ENCODE measurements around the gene GSTA5.
"Not testable (repeated sequence)": the region's sequence is repeated elsewhere in the genome, so short reads cannot be mapped to it uniquely, and the experiment has no call there.

GSTA5 gene

DNA sequence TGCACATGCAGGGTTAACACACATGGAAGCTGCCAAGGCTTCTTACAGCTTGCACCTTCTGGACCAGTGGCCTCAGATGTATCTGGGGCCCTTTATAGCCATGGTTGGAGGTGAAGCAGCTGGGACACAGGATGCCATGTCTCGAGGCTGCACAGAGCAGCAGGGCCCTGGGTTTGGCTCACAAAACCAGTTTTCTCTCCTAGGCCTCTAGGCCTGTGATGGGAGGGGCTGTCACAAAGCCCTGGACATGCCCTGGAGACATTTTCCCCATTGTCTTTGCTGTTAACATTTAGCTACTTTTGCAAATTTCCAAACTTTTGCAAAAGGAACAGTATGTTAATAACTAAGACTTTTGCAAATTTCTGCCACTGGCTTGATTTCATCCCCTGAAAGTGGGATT, 18.8 kb downstream of the GSTA5 start:
- TF ChIP-seq, protein P1, sequence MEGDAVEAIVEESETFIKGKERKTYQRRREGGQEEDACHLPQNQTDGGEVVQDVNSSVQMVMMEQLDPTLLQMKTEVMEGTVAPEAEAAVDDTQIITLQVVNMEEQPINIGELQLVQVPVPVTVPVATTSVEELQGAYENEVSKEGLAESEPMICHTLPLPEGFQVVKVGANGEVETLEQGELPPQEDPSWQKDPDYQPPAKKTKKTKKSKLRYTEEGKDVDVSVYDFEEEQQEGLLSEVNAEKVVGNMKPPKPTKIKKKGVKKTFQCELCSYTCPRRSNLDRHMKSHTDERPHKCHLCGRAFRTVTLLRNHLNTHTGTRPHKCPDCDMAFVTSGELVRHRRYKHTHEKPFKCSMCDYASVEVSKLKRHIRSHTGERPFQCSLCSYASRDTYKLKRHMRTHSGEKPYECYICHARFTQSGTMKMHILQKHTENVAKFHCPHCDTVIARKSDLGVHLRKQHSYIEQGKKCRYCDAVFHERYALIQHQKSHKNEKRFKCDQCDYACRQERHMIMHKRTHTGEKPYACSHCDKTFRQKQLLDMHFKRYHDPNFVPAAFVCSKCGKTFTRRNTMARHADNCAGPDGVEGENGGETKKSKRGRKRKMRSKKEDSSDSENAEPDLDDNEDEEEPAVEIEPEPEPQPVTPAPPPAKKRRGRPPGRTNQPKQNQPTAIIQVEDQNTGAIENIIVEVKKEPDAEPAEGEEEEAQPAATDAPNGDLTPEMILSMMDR (IDR thresholded peaks at IDR 0.05; ENCODE audit: low read depth, low read length) = no peak
- Histone ChIP-seq H3K9me3 (ENCODE audit: severe bottlenecking) (peaks cover 18% of the 10 kb centered on the region), H3K27ac (no peak overlapping the region), H3K36me3 (no peaks in the 10 kb centered on the region), H3K27me3 (ENCODE audit: insufficient read depth, low read depth, severe bottlenecking) (no peaks in the 10 kb centered on the region), H3K4me3 (ENCODE audit: low read depth, low read length) (no peak overlapping the region)
- DNase-seq = no peak

DNA sequence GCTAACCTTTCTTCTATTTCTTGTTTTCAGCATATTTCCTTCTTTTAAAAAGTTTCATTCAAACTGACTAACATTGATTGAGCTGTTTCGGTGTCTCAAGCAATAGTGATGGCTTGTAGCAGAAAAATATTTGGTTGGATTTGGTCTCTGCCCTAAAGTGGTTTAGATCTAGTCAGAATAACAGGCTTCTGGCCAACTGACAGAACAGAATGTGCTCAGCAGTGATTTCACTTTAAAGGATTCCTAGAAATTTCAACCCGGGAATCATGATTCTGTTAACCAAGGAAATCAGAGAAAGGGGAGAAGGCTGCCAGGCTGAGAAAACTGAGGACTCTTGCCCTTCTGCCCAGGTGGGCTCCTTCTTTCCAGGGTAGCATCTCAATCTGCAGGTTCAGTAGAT, 20.4 kb downstream of the GSTA5 start:
- DNase-seq = no peak
- H3K27me3 ChIP-seq (ENCODE audit: insufficient read depth, low read depth, severe bottlenecking) = no peaks in the 10 kb centered on the region
- TF ChIP-seq, protein P1 (IDR thresholded peaks at IDR 0.05; ENCODE audit: low read depth, low read length) = no peak

DNA sequence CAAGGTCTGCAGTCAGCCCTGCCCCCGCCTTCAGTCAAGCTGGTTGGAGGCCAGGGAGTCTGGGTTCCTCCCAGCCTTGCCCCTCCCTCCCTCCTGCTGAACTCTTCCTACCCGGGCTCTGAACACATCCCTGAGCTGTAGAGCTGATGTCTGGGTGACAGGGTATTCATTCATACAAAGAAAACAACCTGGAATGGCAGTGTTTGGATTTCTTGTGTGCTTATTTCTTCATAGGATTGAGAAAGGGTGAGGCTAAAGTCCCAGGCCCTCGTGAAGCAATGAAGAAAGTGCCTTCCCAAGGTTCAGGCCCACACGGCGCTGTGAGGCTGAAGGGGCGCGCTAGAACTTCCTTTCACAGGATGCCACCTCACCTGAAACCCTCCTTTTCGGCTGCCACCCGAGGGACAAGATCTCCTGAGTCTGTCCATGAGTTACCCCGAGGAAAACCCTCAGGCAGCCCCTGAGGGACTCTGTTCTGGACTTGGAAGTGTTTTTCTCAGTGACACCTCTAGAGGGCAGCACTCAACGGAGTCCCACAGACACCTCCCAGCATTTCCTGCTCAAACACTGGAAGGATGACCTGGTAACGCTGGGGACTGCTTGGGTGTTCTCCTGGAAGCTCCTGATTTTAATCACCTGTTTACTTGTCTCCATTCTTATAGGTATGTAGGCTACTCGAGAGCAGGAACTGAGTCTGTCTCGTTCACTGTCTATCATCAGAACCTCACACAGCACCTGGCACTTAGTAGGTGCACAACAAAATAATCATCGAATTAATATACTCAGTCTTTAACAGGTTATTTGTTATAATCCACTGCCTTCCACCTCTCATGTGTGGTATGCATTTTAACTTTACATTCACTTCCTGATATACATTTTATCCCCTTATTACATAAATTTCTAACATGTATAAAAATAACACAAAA, 25.2 kb downstream of the GSTA5 start:
- DNase-seq = peak; percentile 82
- H3K9me3 ChIP-seq (ENCODE audit: severe bottlenecking) = no peaks in the 10 kb centered on the region
- TF ChIP-seq, protein P1 (IDR thresholded peaks at IDR 0.05; ENCODE audit: low read depth, low read length) = peak; percentile 86

More for the DNA sequence above, 20.4 kb downstream of the GSTA5 start:
- Histone ChIP-seq H3K4me3 (ENCODE audit: low read depth, low read length) (no peak overlapping the region), H3K36me3 (no peaks in the 10 kb centered on the region), H3K27ac (no peak overlapping the region), H3K9me3 (ENCODE audit: severe bottlenecking) (peaks cover 14% of the 10 kb centered on the region)

DNA sequence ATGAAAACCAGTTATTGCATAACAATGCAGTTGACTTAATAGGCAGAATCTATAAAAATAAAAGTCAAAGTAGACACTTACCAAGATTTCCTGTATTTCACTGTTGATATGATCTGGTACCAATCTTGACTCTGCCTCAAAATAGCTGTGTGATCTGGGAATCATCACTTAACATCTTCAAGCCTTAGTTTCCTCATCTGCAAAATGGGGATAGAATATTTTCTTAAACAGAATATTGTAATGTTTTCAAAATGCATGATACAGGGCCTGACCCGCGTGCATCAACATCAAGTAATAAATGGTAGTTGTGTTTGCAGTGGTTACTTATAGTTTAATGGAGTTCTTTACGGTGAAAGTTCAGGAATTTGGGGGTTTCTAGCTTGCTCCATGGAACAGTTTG, 26.1 kb downstream of the GSTA5 start:
- not testable (repeated sequence) for H3K4me3 ChIP-seq (ENCODE audit: low read depth, low read length); H3K27me3 ChIP-seq (ENCODE audit: insufficient read depth, low read depth, severe bottlenecking); H3K9me3 ChIP-seq (ENCODE audit: severe bottlenecking); H3K36me3 ChIP-seq; DNase-seq; H3K27ac ChIP-seq

More for the DNA sequence above, 25.2 kb downstream of the GSTA5 start:
- no peak overlapping the region for H3K27ac ChIP-seq
- H3K36me3 ChIP-seq = no peaks in the 10 kb centered on the region
- H3K27me3 ChIP-seq (ENCODE audit: insufficient read depth, low read depth, severe bottlenecking) = no peaks in the 10 kb centered on the region
- no peak overlapping the region for H3K4me3 ChIP-seq (ENCODE audit: low read depth, low read length)

DNA sequence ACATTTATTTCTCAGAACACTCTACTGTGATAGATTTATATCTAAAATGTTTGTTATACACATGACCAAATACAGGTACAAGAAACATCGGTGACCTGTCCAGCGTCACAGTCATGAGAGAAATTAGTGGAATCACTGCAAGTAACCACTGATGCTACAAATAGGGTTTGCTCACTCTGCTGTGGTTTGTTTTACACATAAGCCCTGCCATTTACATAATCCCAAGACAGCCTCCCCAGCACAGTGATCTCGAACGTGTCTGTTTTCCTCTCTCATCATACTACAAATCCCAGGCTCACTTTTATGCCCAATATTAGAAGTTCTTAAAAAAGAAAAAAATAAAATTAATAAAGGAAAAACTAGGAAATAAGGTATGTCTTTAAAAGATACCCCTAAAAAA, 30.8 kb downstream of the GSTA5 start:
- not testable (repeated sequence) for H3K27ac ChIP-seq; H3K4me3 ChIP-seq (ENCODE audit: low read depth, low read length); H3K36me3 ChIP-seq; DNase-seq; H3K9me3 ChIP-seq (ENCODE audit: severe bottlenecking); H3K27me3 ChIP-seq (ENCODE audit: insufficient read depth, low read depth, severe bottlenecking)

DNA sequence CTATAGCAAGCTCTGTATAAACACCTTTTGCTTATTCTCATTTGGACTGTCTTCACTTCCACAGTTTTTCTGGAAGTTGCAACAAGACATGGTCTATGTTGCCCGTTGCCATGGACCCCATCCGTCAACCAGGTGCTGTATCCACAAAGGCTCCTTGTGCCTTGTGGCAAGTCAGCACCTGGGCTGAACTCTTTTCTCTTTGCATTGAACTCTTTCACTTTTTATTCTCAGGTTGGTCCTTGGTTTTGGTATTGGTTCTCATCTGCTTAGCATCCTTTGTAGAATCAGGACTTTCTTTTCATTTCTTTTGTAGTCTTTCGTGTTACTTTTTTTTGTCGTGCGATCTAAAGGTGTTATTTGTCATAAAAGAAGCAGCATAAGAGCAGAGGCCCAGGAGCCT, 32.0 kb downstream of the GSTA5 start:
- Histone ChIP-seq H3K27me3 (ENCODE audit: insufficient read depth, low read depth, severe bottlenecking) (no peaks in the 10 kb centered on the region), H3K9me3 (ENCODE audit: severe bottlenecking) (no peaks in the 10 kb centered on the region), H3K27ac (no peak overlapping the region), H3K4me3 (ENCODE audit: low read depth, low read length) (no peak overlapping the region), H3K36me3 (no peaks in the 10 kb centered on the region)
- DNase-seq = no peak
- TF ChIP-seq, protein P1 (IDR thresholded peaks at IDR 0.05; ENCODE audit: low read depth, low read length) = no peak

DNA sequence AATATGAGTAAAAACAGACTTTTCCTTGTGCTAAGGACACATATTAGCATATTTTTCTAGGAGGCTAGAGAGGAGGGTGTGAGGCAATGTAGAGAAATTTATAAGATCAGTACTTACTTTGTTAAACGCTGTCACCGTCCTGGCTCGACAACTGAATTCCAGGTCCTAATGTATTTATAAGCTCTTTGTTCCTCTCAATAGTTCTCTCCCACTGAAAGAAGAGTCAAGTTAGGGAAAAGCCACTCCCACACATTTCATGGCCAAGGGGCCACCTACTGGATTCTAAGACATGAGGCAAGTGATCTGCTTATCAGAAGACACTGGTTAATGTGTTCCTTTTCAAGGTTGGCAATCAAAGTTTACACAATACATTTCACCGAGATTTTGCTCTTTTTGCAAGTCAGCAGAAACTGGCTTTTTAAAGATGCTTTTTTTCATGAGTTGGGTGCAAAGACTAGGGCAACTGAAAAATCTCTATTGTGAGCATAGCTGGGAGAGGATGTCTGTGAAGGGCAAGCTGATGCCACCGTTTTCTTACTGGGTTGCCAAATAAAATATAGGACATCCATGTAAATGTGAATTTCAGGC, 36.9 kb downstream of the GSTA5 start, which contains the start of gene GSTA1:
TSS of gene GSTA1 (minus strand) at position 149 of the 588 bp plus-strand sequence. CDS start 4,549 bp downstream, outside the sequence.
- H3K4me3 ChIP-seq (ENCODE audit: low read depth, low read length); DNase-seq; H3K9me3 ChIP-seq (ENCODE audit: severe bottlenecking); H3K36me3 ChIP-seq; H3K27ac ChIP-seq; H3K27me3 ChIP-seq (ENCODE audit: insufficient read depth, low read depth, severe bottlenecking): not testable (repeated sequence)
